GM18498 (cell line): Measurements from ENCODE around the gene OR10J4.
"Not testable (repeated sequence)": the region's sequence is repeated elsewhere in the genome, so short reads cannot be mapped to it uniquely, and the experiment has no call there.

Experiments
- ATAC-seq: cut with Tn5 transposase; IDR thresholded peaks from one replicate; pipeline ENCODE4 v1.9.1; 2021; ENCODE audit warnings: mild to moderate bottlenecking, moderate library complexity; ENCODE audit not compliant: unreplicated experiment

OR10J4 gene

DNA sequence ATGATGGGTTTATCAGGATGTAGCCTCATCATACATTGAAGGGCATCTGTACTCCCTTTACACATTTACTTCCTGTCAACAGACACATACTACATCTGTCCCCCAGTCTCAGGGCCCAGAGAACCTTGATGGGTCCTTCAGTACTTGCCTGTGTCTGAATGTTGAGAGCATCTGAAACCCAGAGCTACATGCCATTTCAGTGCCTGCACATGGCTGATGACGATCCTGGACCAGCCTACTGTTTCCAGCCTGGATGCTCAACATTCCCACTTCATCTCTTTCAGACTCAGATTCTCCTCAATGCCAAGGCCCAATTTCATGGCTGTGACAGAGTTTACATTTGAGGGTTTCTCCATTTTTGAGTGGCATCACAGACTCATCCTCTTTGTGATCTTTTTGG, at the start of gene OR10J4:
Gene OR10J4 (plus strand): TSS at position 301 of the 400 bp plus-strand sequence.
- ATAC-seq = no peak

- ATAC-seq = no peak
Observed at GRCh38 chr1:159406821-159407220, 25.2 kb upstream of the OR10J4 start.

DNA sequence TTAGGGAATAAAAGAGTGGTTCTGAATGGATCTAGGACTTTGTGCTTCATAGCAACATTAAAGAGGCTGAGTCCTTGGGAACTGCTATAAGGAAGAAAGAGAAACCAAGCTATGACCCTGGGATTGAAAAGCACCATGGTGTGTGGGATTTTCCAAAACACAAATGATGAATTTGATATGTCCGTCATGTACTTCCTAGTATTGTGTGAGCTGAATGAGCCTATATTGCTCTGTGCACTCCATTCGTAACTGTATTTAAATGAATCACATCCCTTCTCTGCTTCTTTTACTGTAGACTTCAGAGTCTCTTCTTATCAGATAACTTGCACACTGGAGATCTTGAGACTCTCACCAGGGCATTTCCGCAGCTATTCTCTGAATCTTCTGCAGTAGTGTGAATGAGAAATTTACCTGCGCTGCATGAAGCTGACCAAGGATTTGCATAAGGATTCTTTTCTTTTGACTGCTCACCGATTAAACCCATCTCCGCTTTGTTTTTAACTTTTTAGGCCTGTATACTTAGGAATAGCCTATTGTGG, 23.1 kb upstream of the OR10J4 start:
- ATAC-seq = no peak

DNA sequence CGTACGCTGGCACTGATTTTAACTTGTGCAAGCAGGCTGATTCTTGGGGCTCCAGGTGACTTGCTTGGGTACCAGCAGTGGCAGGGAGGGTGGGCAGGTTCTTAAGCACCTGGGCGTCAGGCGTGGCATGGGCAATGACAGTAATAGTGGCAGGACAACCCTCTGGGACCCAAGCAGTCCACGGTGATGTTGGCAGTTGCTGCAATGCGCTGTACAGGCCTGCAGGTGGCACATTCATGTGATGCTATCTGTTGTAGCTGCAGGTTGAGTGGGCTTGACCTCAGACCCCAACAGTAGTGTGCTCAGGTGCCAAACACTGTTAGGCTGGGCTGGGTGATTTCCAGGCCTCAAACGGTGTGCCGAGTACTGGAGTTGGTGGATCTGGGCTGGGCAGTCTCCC, 10.2 kb upstream of the OR10J4 start:
- ATAC-seq = no peak

GRCh38 chr1:159428536-159428935, 3.5 kb upstream of the OR10J4 start:
- ATAC-seq = no peak

DNA sequence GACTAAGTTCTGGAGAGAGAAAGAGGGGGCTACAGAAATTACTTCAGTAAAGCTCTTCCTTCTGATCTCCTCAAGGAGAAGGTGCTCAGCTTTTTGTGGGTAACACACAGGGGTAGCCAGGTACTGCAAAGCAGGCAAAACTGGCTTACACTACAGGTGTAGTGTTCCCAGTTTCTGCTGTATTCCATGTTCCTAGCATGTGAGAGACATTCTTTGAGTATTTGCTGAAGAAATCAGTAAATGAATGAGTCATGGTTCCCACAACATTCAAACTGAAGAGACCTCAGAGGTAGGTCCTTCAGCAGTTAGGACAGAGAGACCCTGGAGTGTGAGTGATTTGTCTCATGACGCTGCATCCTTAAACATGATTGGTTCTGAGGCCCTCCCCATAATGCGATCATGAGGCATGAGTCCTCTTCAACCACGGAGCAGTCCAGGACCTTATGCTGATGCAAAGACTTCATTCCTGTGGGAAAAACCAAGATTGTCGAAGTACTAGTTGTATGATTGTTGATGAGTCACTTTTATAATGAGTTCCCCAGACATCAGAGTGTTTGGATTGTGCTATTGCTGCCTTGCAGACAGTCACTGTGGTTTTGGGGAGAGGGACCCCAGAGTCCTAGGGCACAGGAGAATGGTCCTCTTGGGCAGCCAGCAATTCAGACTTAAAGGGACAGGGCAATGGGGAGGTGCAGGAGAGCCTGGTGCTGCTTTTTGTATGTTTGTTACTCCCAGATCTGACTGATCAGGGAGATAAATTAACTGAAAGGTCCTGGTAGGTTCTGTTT, 2.7 kb upstream of the OR10J4 start:
- no peak for ATAC-seq

- no peak for ATAC-seq
Observed at GRCh38 chr1:159430985-159431384, 1.0 kb upstream of the OR10J4 start.

GRCh38 chr1:159436469-159436868, 4.5 kb downstream of the OR10J4 start:
- ATAC-seq = no peak

DNA sequence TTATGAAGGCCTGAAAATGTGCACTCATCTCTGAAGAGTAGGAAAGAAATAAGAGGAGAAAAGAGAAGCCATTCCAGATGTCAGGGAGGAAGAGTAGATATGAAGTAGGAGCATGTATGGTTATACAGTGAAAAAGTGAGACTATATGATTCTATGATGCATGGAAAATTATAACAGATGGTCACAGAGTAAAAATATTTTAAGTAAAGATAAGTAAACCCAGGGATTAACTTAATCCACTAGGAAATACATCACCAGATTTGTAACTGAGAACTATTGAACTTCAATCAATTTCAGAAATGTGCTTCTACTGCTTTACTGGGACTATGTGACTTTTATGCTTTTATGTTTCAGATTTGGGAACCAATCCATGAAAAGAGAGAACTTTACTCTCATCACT, 7.4 kb downstream of the OR10J4 start, which contains the start of gene OR10J1:
Gene OR10J1 (plus strand): TSS at position 301 of the 400 bp plus-strand sequence. CDS start 70 bp downstream, at position 371.
- no peak for ATAC-seq

DNA sequence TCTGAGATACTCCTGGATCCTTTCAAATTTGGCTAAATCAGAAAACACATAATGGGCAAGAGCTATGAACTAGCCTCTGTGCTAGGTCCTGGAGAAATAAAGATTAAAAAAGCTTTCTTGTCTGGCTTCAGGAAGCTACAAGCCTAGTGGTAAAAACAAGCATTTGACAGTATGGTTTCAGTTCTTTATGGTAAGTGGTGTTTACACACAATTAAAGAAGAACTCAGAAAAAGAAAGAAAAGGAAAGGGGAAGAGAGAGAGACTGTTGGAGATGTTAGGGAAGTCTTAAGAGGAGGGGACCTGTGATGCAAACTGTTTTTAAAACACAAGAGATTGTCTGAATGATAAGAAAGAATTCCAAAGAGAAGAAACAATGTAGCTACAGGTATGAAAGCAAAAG, 9.4 kb downstream of the OR10J4 start:
- no peak for ATAC-seq

GRCh38 chr1:159442428-159442827, 10.4 kb downstream of the OR10J4 start:
- no peak for ATAC-seq

- ATAC-seq = no peak
Observed at GRCh38 chr1:159443066-159443750, 11.2 kb downstream of the OR10J4 start.

GRCh38 chr1:159444511-159444910, 12.5 kb downstream of the OR10J4 start:
- ATAC-seq = no peak

DNA sequence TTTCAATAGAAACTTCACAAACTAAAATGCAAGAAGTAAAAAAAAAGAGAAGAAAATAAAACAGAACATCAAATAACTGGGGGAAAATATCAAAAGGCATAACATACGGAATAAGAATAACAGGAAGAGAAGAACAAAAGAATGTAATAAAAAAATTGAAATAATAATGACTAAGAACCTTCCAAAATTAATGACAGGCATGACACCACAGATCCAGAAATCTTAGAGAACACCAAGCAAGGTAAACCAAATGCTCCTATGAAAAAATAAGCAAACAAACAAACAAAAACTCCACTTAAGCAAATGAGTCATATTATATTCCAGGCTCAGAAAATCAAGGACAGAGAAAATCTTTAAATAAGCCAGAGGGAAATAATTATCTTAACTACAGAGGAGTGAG, 16.2 kb downstream of the OR10J4 start:
- no peak for ATAC-seq

GRCh38 chr1:159449605-159450004, 17.6 kb downstream of the OR10J4 start:
- not testable (repeated sequence) for ATAC-seq

- ATAC-seq = no peak
Observed at GRCh38 chr1:159459551-159459950, 27.5 kb downstream of the OR10J4 start.

DNA sequence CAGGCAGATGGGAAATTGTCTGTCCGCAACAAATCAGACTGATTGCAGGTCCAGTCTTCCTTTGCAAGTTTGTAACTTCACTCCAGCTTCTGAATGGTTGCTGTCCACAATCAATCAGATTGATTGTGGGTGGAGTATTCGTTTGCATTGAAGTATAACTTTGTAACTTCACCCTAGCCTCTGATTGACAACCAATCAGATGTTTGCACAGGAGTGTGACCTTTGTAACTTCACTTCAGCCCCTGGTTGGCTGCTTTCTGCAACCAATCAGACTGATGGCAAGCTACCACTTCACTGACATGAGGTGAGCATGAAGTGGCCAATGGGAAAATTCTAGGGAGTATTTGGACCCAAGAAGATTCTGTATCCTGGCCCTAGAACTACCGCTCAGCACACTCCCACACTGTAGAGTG, 33.2 kb downstream of the OR10J4 start:
- no peak for ATAC-seq

- no peak for ATAC-seq
Observed at GRCh38 chr1:159468321-159468720, 36.3 kb downstream of the OR10J4 start.

GRCh38 chr1:159469921-159470533, 38.0 kb downstream of the OR10J4 start:
- ATAC-seq = no peak

DNA sequence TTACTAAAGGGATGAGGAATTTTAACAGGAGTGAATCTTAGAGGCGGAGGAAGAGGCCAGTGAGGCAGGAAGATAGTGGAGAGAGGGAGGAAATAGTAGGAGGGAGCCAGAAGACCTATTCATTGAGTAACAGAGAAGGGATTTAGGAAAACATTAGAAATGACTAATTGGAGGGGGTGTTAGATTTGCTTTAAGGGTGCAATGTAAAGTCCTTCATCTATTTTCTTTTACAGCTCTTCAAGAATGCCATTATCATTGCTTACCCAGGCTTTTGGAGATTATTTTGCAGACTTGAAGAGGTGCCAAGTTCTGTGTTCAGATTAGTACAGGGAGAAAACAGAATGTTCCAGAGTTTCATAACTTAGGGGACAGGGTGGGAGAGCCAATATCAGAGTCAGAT, 41.3 kb downstream of the OR10J4 start:
- ATAC-seq = no peak

DNA sequence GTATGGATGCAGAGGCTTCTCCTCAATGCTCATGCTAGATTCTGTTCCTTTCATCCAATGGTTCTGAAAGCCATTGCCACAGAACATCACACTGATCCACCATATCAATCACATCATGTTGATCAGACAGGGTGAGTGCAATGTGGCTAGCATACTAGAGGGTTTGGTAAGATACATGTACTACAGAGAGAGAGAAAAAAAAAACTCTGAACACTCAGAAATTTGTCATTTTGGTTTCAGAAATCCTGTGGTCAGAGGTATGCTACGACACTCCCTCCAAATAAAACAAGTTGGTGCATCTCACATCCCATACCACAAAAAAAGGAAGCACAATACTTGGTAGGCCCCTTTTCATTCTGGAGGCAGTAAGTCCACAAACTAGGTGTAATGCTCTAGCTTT, 42.9 kb downstream of the OR10J4 start:
- no peak for ATAC-seq
